SK-N-SH (cell line): ENCODE measurements around the gene P3H2. TPM values are rescaled to one million over a fixed set of nuclear protein-coding genes. Genes with fewer than 3 reads are reported as not detected.
"Not testable (repeated sequence)": the region's sequence is repeated elsewhere in the genome, so short reads cannot be mapped to it uniquely, and the experiment has no call there.

Experiments
- CTCF ChIA-PET: fragments of 300-600, 350-600 bp; formaldehyde crosslinking; extraction: SDS; loops from one replicate; lab custom pipeline; 2021; lab: Yijun Ruan, JAX
- POLR2A ChIA-PET: fragments of 350-600 bp; sonication (Branson Sonifier 250); formaldehyde crosslinking; extraction: SDS; loops from one replicate; lab custom pipeline; 2020; ENCODE audit warnings: antibody characterized with exemption, inconsistent platforms; lab: Yijun Ruan, JAX
- DNase-seq: peaks from one replicate; pipeline ENCODE4 v3.0.0; 2012
- H2AFZ ChIP-seq: fragments of 200-600 bp; sonication (generic); 2 replicates; pipeline ENCODE4 v1.8.1; 2016; ENCODE audit warnings: antibody characterized with exemption, mild to moderate bottlenecking, low read depth
- H3F3A ChIP-seq: fragments of 200-600 bp; sonication (generic); replicated peaks from 2 replicates; pipeline ENCODE3; 2016; ENCODE audit warnings: antibody characterized with exemption, mild to moderate bottlenecking; ENCODE audit not compliant: insufficient read depth
- H3K27ac ChIP-seq, 2 experiments: fragments of 200-500 bp in 1 of 2; fragments of 200-600 bp in 1 of 2; sonication (Bioruptor generic) in 1 of 2; sonication (generic), shearing (Covaris generic) in 1 of 2; 2 replicates each; pipeline versions ENCODE4 v1.5.1 to v1.6.1; 2014 to 2016; ENCODE audit warnings: low read depth in 2 of 2, inconsistent platforms in 1 of 2, low read length in 1 of 2, mild to moderate bottlenecking in 1 of 2, mixed read lengths in 1 of 2
- H3K27me3 ChIP-seq: fragments of 200-600 bp; sonication (generic), shearing (Covaris generic); 2 replicates; pipeline ENCODE4 v1.6.1; 2016; ENCODE audit warnings: mixed run types; ENCODE audit not compliant: insufficient read depth
- H3K36me3 ChIP-seq, 2 experiments: fragments of 200-500 bp in 1 of 2; fragments of 200-600 bp in 1 of 2; sonication (Bioruptor generic) in 1 of 2; sonication (generic) in 1 of 2; replicated peaks in 1 of 2; 2 replicates each; pipeline versions ENCODE3 to v1.5.1; 2014 to 2016; ENCODE audit warnings: low read length in 1 of 2, mild to moderate bottlenecking in 1 of 2; ENCODE audit not compliant: insufficient read depth in 2 of 2, control insufficient read depth in 1 of 2
- H3K4me1 ChIP-seq, 2 experiments: fragments of 200-500 bp in 1 of 2; fragments of 200-600 bp in 1 of 2; sonication (Bioruptor generic) in 1 of 2; sonication (generic), shearing (Covaris generic) in 1 of 2; 2 replicates each; pipeline versions ENCODE4 v1.5.1 to v1.6.1; 2014 to 2016; ENCODE audit warnings: low read depth in 1 of 2, low read length in 1 of 2, mixed run types in 1 of 2; ENCODE audit not compliant: insufficient read depth in 2 of 2, control insufficient read depth in 1 of 2
- H3K4me2 ChIP-seq: fragments of 200-600 bp; sonication (generic), shearing (Covaris generic); 2 replicates; pipeline ENCODE4 v1.6.1; 2017; ENCODE audit warnings: mixed run types
- H3K4me3 ChIP-seq, 2 experiments: fragments of 200-500 bp in 1 of 2; fragments of 200-600 bp in 1 of 2; sonication (Bioruptor generic) in 1 of 2; sonication (generic), shearing (Covaris generic) in 1 of 2; 2 replicates each; pipeline versions ENCODE4 v1.5.1 to v1.8.1; 2014 to 2016; ENCODE audit warnings: low read depth in 2 of 2, inconsistent platforms in 1 of 2, low read length in 1 of 2, mild to moderate bottlenecking in 1 of 2, mixed read lengths in 1 of 2, moderate library complexity in 1 of 2
- H3K79me2 ChIP-seq: fragments of 200-600 bp; sonication (generic); 2 replicates; pipeline ENCODE4 v1.8.1; 2017; ENCODE audit warnings: mild to moderate bottlenecking; ENCODE audit not compliant: insufficient read depth
- H3K9ac ChIP-seq: fragments of 200-600 bp; sonication (generic); 2 replicates; pipeline ENCODE4 v1.6.1; 2017; ENCODE audit warnings: mixed run types
- H3K9me2 ChIP-seq: fragments of 200-600 bp; sonication (generic); 2 replicates; pipeline ENCODE4 v1.6.1; 2017; ENCODE audit warnings: mixed run types
- H3K9me3 ChIP-seq: fragments of 200-600 bp; sonication (generic); 2 replicates; pipeline ENCODE4 v1.6.1; 2017; ENCODE audit warnings: mixed run types, mild to moderate bottlenecking, moderate library complexity
- H4K20me1 ChIP-seq: fragments of 200-600 bp; sonication (generic); 2 replicates; pipeline ENCODE4 v1.6.1; 2017; ENCODE audit warnings: mild to moderate bottlenecking, mixed run types; ENCODE audit not compliant: insufficient read depth
- ELF1 ChIP-seq: IDR thresholded peaks from 2 replicates; pipeline ENCODE4 v1.4.0; 2012
- EZH2phosphoT487 ChIP-seq: fragments of 200-600 bp; sonication (generic); IDR thresholded peaks from 2 replicates; pipeline ENCODE4 v1.6.1; 2017; ENCODE audit warnings: low read depth, mixed run types, mild to moderate bottlenecking, antibody characterized with exemption, moderate library complexity, borderline replicate concordance
- FOSL2 ChIP-seq: IDR thresholded peaks from 2 replicates; pipeline ENCODE4 v1.4.0; 2012; ENCODE audit warnings: low read depth, mild to moderate bottlenecking, moderate library complexity, borderline replicate concordance
- FOXM1 ChIP-seq: IDR thresholded peaks from 2 replicates; pipeline ENCODE4 v1.4.0; 2012; ENCODE audit warnings: low read depth, mild to moderate bottlenecking
- MEF2A ChIP-seq: IDR thresholded peaks from 2 replicates; pipeline ENCODE4 v1.4.0; 2012; ENCODE audit warnings: low read depth, borderline replicate concordance
- NRF1 ChIP-seq: IDR thresholded peaks from 2 replicates; pipeline ENCODE4 v1.6.1; 2012; ENCODE audit warnings: low read depth, mild to moderate bottlenecking, low read length
- RFX5 ChIP-seq: IDR thresholded peaks from 2 replicates; pipeline ENCODE4 v1.6.1; 2012; ENCODE audit warnings: mild to moderate bottlenecking, improper control_type of control experiment, low read length
- RXRA ChIP-seq: IDR thresholded peaks from 2 replicates; pipeline ENCODE4 v1.4.0; 2012; ENCODE audit warnings: low read depth, mild to moderate bottlenecking, borderline replicate concordance
- TCF12 ChIP-seq: IDR thresholded peaks from 2 replicates; pipeline ENCODE4 v1.4.0; 2012
- ZBTB33 ChIP-seq: IDR thresholded peaks from 2 replicates; pipeline ENCODE4 v1.4.0; 2012; ENCODE audit warnings: low read depth, borderline replicate concordance
- WGBS: methylation state at CpG from one replicate; pipeline ENCODE4 v1.1.6; 2017; ENCODE audit warnings: low lambda C conversion rate; 5-methylcytosine and 5-hydroxymethylcytosine counted together
- polyA plus RNA-seq, 3 experiments: library from polyadenylated mRNA; depleted of rRNA; stranded (reverse); fragments of >200 nt; gene quantifications; 2 replicates each; pipeline ENCODE4 v1.2.3, GENCODE V29; 2012
- TF ChIP-seq, protein P1 (sequence below): fragments of 200-600 bp; sonication (generic); IDR thresholded peaks from 2 replicates; pipeline ENCODE4 v1.6.1; 2017; ENCODE audit warnings: antibody characterized with exemption, mild to moderate bottlenecking, moderate library complexity

P3H2 gene
- polyA plus RNA-seq, 1 of the 3 experiments (the other 2 are of a cell fraction) = 2.8 TPM

GRCh38 chr3:190155752-190156151, 35.1 kb upstream of the P3H2 start (continued):
- TF ChIP-seq FOXM1 = no peak
- no peak for TF ChIP-seq TCF12
- TF ChIP-seq, all 33 proteins: peak for 0

- H2AFZ ChIP-seq = no peak overlapping the region
- H3K79me2 ChIP-seq = no peaks in the 10 kb centered on the region
- no peak for DNase-seq
- no peaks in the 10 kb centered on the region for H3K9me2 ChIP-seq
- 31% methylated on average over 3 of the region's 3 CpGs for WGBS
- no peaks in the 10 kb centered on the region for H3K36me3 ChIP-seq
- no peak overlapping the region for H3K4me2 ChIP-seq
- TF ChIP-seq ELF1 = no peak
- no peak for TF ChIP-seq EZH2phosphoT487
- TF ChIP-seq MEF2A = no peak
- no peak for TF ChIP-seq FOSL2
- no peak for TF ChIP-seq NRF1
- TF ChIP-seq RXRA = no peak
- no peak for TF ChIP-seq ZBTB33
- TF ChIP-seq, protein P1, sequence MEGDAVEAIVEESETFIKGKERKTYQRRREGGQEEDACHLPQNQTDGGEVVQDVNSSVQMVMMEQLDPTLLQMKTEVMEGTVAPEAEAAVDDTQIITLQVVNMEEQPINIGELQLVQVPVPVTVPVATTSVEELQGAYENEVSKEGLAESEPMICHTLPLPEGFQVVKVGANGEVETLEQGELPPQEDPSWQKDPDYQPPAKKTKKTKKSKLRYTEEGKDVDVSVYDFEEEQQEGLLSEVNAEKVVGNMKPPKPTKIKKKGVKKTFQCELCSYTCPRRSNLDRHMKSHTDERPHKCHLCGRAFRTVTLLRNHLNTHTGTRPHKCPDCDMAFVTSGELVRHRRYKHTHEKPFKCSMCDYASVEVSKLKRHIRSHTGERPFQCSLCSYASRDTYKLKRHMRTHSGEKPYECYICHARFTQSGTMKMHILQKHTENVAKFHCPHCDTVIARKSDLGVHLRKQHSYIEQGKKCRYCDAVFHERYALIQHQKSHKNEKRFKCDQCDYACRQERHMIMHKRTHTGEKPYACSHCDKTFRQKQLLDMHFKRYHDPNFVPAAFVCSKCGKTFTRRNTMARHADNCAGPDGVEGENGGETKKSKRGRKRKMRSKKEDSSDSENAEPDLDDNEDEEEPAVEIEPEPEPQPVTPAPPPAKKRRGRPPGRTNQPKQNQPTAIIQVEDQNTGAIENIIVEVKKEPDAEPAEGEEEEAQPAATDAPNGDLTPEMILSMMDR = no peak
- no peak for TF ChIP-seq RFX5
- H3K4me3 ChIP-seq = no peak overlapping the region
- no peaks in the 10 kb centered on the region for H3K4me1 ChIP-seq
- H3K27me3 ChIP-seq = no peaks in the 10 kb centered on the region; the same call in 1 of the 2 replicates
- H3K9me3 ChIP-seq = no peaks in the 10 kb centered on the region
- no peaks in the 10 kb centered on the region for H3F3A ChIP-seq
- ChIA-PET CTCF (no interaction called here), POLR2A (no interaction called here)
- no peak overlapping the region for H3K9ac ChIP-seq
- H4K20me1 ChIP-seq = no peaks in the 10 kb centered on the region
- no peak overlapping the region for H3K27ac ChIP-seq
These were observed 30.0 kb upstream of the P3H2 start for GRCh38 chr3:190150681-190151080.

- POLR2A ChIA-PET, H2AFZ ChIP-seq, H3K4me1 ChIP-seq, H4K20me1 ChIP-seq, H3K36me3 ChIP-seq, H3K9me2 ChIP-seq, H3K4me2 ChIP-seq, H3K9ac ChIP-seq, DNase-seq, H3K4me3 ChIP-seq, H3K27me3 ChIP-seq, H3K79me2 ChIP-seq, CTCF ChIA-PET, H3F3A ChIP-seq, H3K27ac ChIP-seq, H3K9me3 ChIP-seq: not testable (repeated sequence)
- 44% methylated on average over 6 of the region's 6 CpGs for WGBS
These were observed 29.3 kb upstream of the P3H2 start for GRCh38 chr3:190149830-190150619.

DNA sequence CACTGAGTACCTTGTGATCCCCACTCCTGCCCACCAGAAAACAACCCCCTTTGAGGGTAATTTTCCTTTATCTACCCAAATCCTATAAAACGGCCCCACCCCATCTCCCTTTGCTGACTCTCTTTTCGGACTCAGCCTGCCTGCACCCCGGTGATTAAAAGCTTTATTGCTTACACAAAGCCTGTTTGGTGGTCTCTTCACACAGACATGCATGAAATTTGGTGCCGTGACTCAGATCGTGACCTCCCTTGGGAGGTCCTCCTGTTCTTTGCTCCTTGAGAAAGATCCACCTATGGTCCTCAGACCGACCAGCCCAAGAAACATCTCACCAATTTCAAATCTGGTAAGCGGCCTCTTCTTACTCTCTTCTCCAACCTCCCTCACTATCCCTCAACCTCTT, 24.1 kb upstream of the P3H2 start:
- H3K9me2 ChIP-seq, H3K79me2 ChIP-seq, H3F3A ChIP-seq, H3K27me3 ChIP-seq, H3K9ac ChIP-seq, CTCF ChIA-PET, H4K20me1 ChIP-seq, H3K4me1 ChIP-seq, H2AFZ ChIP-seq, H3K4me3 ChIP-seq, H3K36me3 ChIP-seq, H3K27ac ChIP-seq, H3K4me2 ChIP-seq, POLR2A ChIA-PET, DNase-seq, H3K9me3 ChIP-seq: not testable (repeated sequence)
- WGBS = 34% methylated on average over 7 of the region's 7 CpGs
